Mesenchymal stem cell (in vitro differentiated cells and primary cell): ENCODE measurements around the gene CRNKL1.

ENCODE experiments used
- DNase-seq: peaks from one replicate; pipeline ENCODE4 v3.0.0-alpha.2; 2013
- H2AFZ ChIP-seq: one replicate; pipeline ENCODE4 v1.6.1; 2013; ENCODE audit warnings: low read depth, mild to moderate bottlenecking, control low read depth, inconsistent platforms, low read length, moderate library complexity
- H2AK5ac ChIP-seq: 2 replicates; pipeline ENCODE4 v1.6.1; 2013; ENCODE audit warnings: low read length, moderate library complexity, mild to moderate bottlenecking, inconsistent platforms; ENCODE audit not compliant: severe bottlenecking
- H2BK120ac ChIP-seq: one replicate; pipeline ENCODE4 v1.6.1; 2013; ENCODE audit warnings: low read depth, mild to moderate bottlenecking, inconsistent platforms, low read length, moderate library complexity
- H2BK12ac ChIP-seq, 2 experiments: one replicate each; pipeline ENCODE4 v1.6.1; 2013; ENCODE audit warnings: inconsistent platforms in 2 of 2, low read length in 2 of 2, mild to moderate bottlenecking in 2 of 2, moderate library complexity in 2 of 2, control low read depth in 1 of 2
- H2BK15ac ChIP-seq: one replicate; pipeline ENCODE4 v1.6.1; 2013; ENCODE audit warnings: mild to moderate bottlenecking, low read depth, inconsistent platforms; ENCODE audit not compliant: poor library complexity, severe bottlenecking
- H2BK5ac ChIP-seq: 2 replicates; pipeline ENCODE4 v1.6.1; 2013; ENCODE audit warnings: low read depth, mild to moderate bottlenecking, low read length, control low read depth, inconsistent platforms; ENCODE audit not compliant: poor library complexity, severe bottlenecking
- H3K14ac ChIP-seq, 2 experiments: one replicate each; pipeline ENCODE4 v1.6.1; 2013; ENCODE audit warnings: inconsistent platforms in 2 of 2, low read length in 2 of 2, control low read depth in 1 of 2, mild to moderate bottlenecking in 1 of 2, moderate library complexity in 1 of 2
- H3K18ac ChIP-seq, 2 experiments: one replicate each; pipeline ENCODE4 v1.6.1; 2013; ENCODE audit warnings: inconsistent platforms in 2 of 2, low read length in 2 of 2, control low read depth in 1 of 2, low read depth in 1 of 2, mild to moderate bottlenecking in 1 of 2
- H3K23ac ChIP-seq, 2 experiments: one replicate each; pipeline ENCODE4 v1.6.1; 2013; ENCODE audit warnings: inconsistent platforms in 2 of 2, low read length in 2 of 2, mild to moderate bottlenecking in 2 of 2, moderate library complexity in 2 of 2, control low read depth in 1 of 2
- H3K27ac ChIP-seq: 2 replicates; pipeline ENCODE4 v1.5.1; 2013; ENCODE audit warnings: mild to moderate bottlenecking, moderate library complexity, low read length, control low read depth, inconsistent platforms; ENCODE audit not compliant: poor library complexity, severe bottlenecking
- H3K27me3 ChIP-seq, 2 experiments: 2 replicates each; pipeline versions ENCODE4 v1.6.1 to v1.7.0; 2013; ENCODE audit warnings: low read length in 2 of 2, mild to moderate bottlenecking in 2 of 2, moderate library complexity in 2 of 2, control low read depth in 1 of 2, inconsistent platforms in 1 of 2; ENCODE audit not compliant: control insufficient read depth in 1 of 2, insufficient read depth in 1 of 2
- H3K36me3 ChIP-seq, 2 experiments: 2 replicates each; pipeline versions ENCODE4 v1.6.1 to v1.7.0; 2013; ENCODE audit warnings: low read length in 2 of 2, control low read depth in 1 of 2, inconsistent platforms in 1 of 2, low read depth in 1 of 2, mild to moderate bottlenecking in 1 of 2; ENCODE audit not compliant: insufficient read depth in 2 of 2, control insufficient read depth in 1 of 2
- H3K4ac ChIP-seq, 2 experiments: one replicate each; pipeline ENCODE4 v1.6.1; 2013; ENCODE audit warnings: inconsistent platforms in 2 of 2, low read length in 2 of 2, mild to moderate bottlenecking in 2 of 2, moderate library complexity in 2 of 2, control low read depth in 1 of 2, low read depth in 1 of 2
- H3K4me1 ChIP-seq: 2 replicates; pipeline ENCODE4 v1.6.1; 2013; ENCODE audit warnings: low read depth, low read length, control low read depth; ENCODE audit not compliant: control insufficient read depth, insufficient read depth
- H3K4me2 ChIP-seq: 2 replicates; pipeline ENCODE4 v1.6.1; 2013; ENCODE audit warnings: low read length, mild to moderate bottlenecking, inconsistent platforms; ENCODE audit not compliant: poor library complexity, severe bottlenecking
- H3K4me3 ChIP-seq, 2 experiments: 2 replicates each; pipeline versions ENCODE4 v1.5.1 to v1.7.0; 2013; ENCODE audit warnings: low read length in 2 of 2, mild to moderate bottlenecking in 2 of 2, control low read depth in 1 of 2, low read depth in 1 of 2; ENCODE audit not compliant: insufficient read depth in 1 of 2
- H3K79me1 ChIP-seq: replicated peaks from 2 replicates; pipeline ENCODE4 v1.6.1; 2013; ENCODE audit warnings: mild to moderate bottlenecking, control low read depth, low read length, inconsistent platforms; ENCODE audit not compliant: poor library complexity, severe bottlenecking
- H3K9ac ChIP-seq: 2 replicates; pipeline ENCODE4 v1.7.0; 2013; ENCODE audit warnings: mild to moderate bottlenecking, low read length, moderate library complexity
- H3K9me3 ChIP-seq: 2 replicates; pipeline ENCODE4 v1.7.0; 2013; ENCODE audit warnings: mild to moderate bottlenecking, low read length; ENCODE audit not compliant: control insufficient read depth
- H4K8ac ChIP-seq: one replicate; pipeline ENCODE4 v1.6.1; 2013; ENCODE audit warnings: inconsistent platforms, mild to moderate bottlenecking, low read length, moderate library complexity
- H4K91ac ChIP-seq: one replicate; pipeline ENCODE4 v1.6.1; 2013; ENCODE audit warnings: mild to moderate bottlenecking, low read length, inconsistent platforms
- WGBS: methylation state at CpG from one replicate; pipeline ENCODE4 v1.1.7; 2013; ENCODE audit warnings: mixed read lengths; 5-methylcytosine and 5-hydroxymethylcytosine counted together

Gene CRNKL1

GRCh38 chr20:19990850-19991249 is 61.4 kb downstream of the CRNKL1 start:
- H3K4me2 ChIP-seq = no peak overlapping the region
- H3K36me3 ChIP-seq = peaks cover 6 to 67% of the 10 kb centered on the region in 2 experiments
- no peak overlapping the region for H3K14ac ChIP-seq
- no peak overlapping the region for H3K23ac ChIP-seq
- no peak overlapping the region for H2BK5ac ChIP-seq
- H4K91ac ChIP-seq = no peak overlapping the region
- no peak overlapping the region for H2AFZ ChIP-seq
- H3K79me1 ChIP-seq = no peaks in the 10 kb centered on the region
- no peak for DNase-seq
- H2AK5ac ChIP-seq = no peak overlapping the region
- no peak overlapping the region for H3K9ac ChIP-seq
- no peaks in the 10 kb centered on the region for H3K9me3 ChIP-seq
- peak overlapping the region in 1 of 2 experiments; percentile 71 for H2BK12ac ChIP-seq
- H2BK15ac ChIP-seq = no peak overlapping the region
- peak overlapping the region; percentile 66 for H4K8ac ChIP-seq
- no peak overlapping the region for H3K4me3 ChIP-seq
- H3K27ac ChIP-seq = peak overlapping the region; percentile 48
- no peak overlapping the region for H3K4ac ChIP-seq
- H3K18ac ChIP-seq = peak overlapping the region in 1 of 2 experiments; percentile 14
- WGBS = 79% methylated on average over 4 of the region's 5 CpGs
- no peaks in the 10 kb centered on the region for H3K27me3 ChIP-seq
- H2BK120ac ChIP-seq = no peak overlapping the region
- peaks cover 13% of the 10 kb centered on the region for H3K4me1 ChIP-seq

GRCh38 chr20:19987046-19987445 is 65.2 kb downstream of the CRNKL1 start:
- WGBS = no CpG with 5 or more reads among the region's 4 CpGs
- Histone ChIP-seq H4K91ac (no peak overlapping the region), H2AFZ (no peak overlapping the region), H3K14ac (no peak overlapping the region), H3K9me3 (no peaks in the 10 kb centered on the region), H3K79me1 (no peaks in the 10 kb centered on the region), H2BK12ac (no peak overlapping the region), H4K8ac (no peak overlapping the region), H2BK5ac (no peak overlapping the region), H3K36me3 (peaks cover 12 to 64% of the 10 kb centered on the region in 2 experiments), H3K23ac (no peak overlapping the region), H3K4me3 (peak overlapping the region in 1 of 2 experiments; percentile 4), H3K4ac (no peak overlapping the region), H2AK5ac (no peak overlapping the region), H2BK120ac (no peak overlapping the region), H3K4me2 (no peak overlapping the region), H3K9ac (peak overlapping the region; percentile 23), H3K27me3 (no peaks in the 10 kb centered on the region), H3K4me1 (peaks cover 9% of the 10 kb centered on the region), H2BK15ac (no peak overlapping the region), H3K27ac (no peak overlapping the region), H3K18ac (no peak overlapping the region)
- no peak for DNase-seq

- H3K79me1 ChIP-seq = no peaks in the 10 kb centered on the region
- H2AFZ ChIP-seq = no peak overlapping the region
- peak overlapping the region; percentile 34 for H3K9ac ChIP-seq
- no peak overlapping the region for H3K4me2 ChIP-seq
- 43% methylated on average over 4 of the region's 6 CpGs for WGBS
- peak overlapping the region; percentile 12 for H3K27ac ChIP-seq
- H4K91ac ChIP-seq = no peak overlapping the region
- H3K18ac ChIP-seq = no peak overlapping the region
- H2BK12ac ChIP-seq = no peak overlapping the region
- H2BK5ac ChIP-seq = no peak overlapping the region
- H3K4ac ChIP-seq = no peak overlapping the region
- H4K8ac ChIP-seq = no peak overlapping the region
- H2BK120ac ChIP-seq = no peak overlapping the region
- no peak overlapping the region for H3K23ac ChIP-seq
- H3K36me3 ChIP-seq = peaks cover 16 to 62% of the 10 kb centered on the region in 2 experiments
- no peaks in the 10 kb centered on the region for H3K27me3 ChIP-seq
- H2BK15ac ChIP-seq = no peak overlapping the region
- peak; percentile 71 for DNase-seq
- no peak overlapping the region for H2AK5ac ChIP-seq
- H3K14ac ChIP-seq = no peak overlapping the region
- H3K4me1 ChIP-seq = peaks cover 12% of the 10 kb centered on the region
- H3K4me3 ChIP-seq = peak overlapping the region in 1 of 2 experiments; percentile 4
- no peaks in the 10 kb centered on the region for H3K9me3 ChIP-seq
These were observed 65.8 kb downstream of the CRNKL1 start for GRCh38 chr20:19986419-19986818.
